BE2C (cell line): ENCODE measurements around the gene TMC4.

Experiments
- DNase-seq: peaks from one replicate; pipeline ENCODE4 v3.0.0-alpha.2; 2020
- H3K27me3 ChIP-seq: fragments of 250-450 bp; sonication (Bioruptor Pico); 2 replicates; pipeline ENCODE4 v1.5.1; 2020; ENCODE audit warnings: mild to moderate bottlenecking
- H3K36me3 ChIP-seq: fragments of 250-450 bp; sonication (Bioruptor Pico); 2 replicates; pipeline ENCODE4 v1.5.1; 2020; ENCODE audit warnings: mild to moderate bottlenecking
- H3K4me1 ChIP-seq: fragments of 250-450 bp; sonication (Bioruptor Pico); 2 replicates; pipeline ENCODE4 v1.5.1; 2020
- H3K4me3 ChIP-seq: 2 replicates; pipeline ENCODE4 v1.5.1; 2011; ENCODE audit warnings: low read depth, low read length
- H3K9me3 ChIP-seq: fragments of 250-450 bp; sonication (Bioruptor Pico); 2 replicates; pipeline ENCODE4 v1.5.1; 2020
- TF ChIP-seq, protein P1 (sequence below): IDR thresholded peaks from 2 replicates; pipeline ENCODE4 v1.5.1; 2012; ENCODE audit warnings: mild to moderate bottlenecking, low read depth, low read length

Gene TMC4

DNA sequence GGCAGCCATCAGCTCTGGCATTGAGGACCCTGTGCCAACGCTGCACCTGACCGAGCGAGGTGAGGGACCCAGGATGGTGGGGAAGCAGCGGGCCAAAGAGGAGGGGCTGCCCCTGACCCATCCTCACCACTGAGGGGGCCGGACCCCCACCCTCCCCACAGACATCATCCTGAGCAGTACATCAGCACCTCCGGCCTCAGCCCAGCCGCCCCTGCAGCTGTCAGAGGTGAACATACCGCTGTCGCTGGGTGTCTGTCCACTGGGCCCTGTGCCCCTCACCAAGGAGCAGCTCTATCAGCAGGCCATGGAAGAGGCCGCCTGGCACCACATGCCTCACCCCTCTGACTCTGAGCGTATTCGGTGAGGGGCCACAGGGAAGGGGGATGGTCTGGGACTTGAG, 20.7 kb downstream of the TMC4 start:
- Histone ChIP-seq H3K4me3 (no peak overlapping the region), H3K4me1 (no peaks in the 10 kb centered on the region), H3K9me3 (no peaks in the 10 kb centered on the region), H3K27me3 (no peaks in the 10 kb centered on the region), H3K36me3 (peaks cover 93% of the 10 kb centered on the region)
- TF ChIP-seq, protein P1, sequence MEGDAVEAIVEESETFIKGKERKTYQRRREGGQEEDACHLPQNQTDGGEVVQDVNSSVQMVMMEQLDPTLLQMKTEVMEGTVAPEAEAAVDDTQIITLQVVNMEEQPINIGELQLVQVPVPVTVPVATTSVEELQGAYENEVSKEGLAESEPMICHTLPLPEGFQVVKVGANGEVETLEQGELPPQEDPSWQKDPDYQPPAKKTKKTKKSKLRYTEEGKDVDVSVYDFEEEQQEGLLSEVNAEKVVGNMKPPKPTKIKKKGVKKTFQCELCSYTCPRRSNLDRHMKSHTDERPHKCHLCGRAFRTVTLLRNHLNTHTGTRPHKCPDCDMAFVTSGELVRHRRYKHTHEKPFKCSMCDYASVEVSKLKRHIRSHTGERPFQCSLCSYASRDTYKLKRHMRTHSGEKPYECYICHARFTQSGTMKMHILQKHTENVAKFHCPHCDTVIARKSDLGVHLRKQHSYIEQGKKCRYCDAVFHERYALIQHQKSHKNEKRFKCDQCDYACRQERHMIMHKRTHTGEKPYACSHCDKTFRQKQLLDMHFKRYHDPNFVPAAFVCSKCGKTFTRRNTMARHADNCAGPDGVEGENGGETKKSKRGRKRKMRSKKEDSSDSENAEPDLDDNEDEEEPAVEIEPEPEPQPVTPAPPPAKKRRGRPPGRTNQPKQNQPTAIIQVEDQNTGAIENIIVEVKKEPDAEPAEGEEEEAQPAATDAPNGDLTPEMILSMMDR = no peak
- no peak for DNase-seq

DNA sequence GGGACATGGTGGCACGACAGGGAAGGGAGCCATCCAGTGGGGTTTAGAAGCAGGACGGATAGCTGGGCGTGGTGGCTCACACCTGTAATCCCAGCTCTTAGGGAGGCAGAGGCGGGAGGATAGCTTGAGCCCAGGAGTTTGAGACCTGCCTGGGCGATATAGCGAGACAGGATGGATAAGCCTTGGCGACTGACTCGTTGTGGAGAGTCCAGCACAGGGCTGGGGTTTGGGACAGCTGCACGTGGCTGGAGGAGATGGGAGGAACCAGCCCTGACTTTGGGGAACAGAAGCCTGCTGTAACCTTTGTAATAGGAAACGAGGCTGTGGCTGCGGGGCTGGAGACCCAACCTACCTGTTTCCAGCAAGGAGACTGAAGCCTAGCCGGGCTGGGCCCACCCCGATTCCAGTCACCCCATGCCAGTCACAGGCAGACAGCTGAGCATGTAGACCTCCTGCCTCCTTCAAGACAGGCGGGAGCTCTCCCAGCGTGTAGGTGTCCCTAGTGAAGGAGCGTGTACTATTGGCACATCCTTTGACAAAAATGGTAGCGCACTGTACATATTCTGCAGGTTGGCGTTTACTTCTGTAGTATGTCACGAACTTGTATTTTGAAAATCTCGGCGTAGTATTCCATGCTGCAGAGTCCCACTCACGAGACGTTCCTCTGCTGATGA, 21.5 kb downstream of the TMC4 start:
- H3K36me3 ChIP-seq = peaks cover 93% of the 10 kb centered on the region
- TF ChIP-seq, protein P1 = no peak
- H3K9me3 ChIP-seq = no peaks in the 10 kb centered on the region
- no peak for DNase-seq
- H3K27me3 ChIP-seq = no peaks in the 10 kb centered on the region
- no peaks in the 10 kb centered on the region for H3K4me1 ChIP-seq
- no peak overlapping the region for H3K4me3 ChIP-seq

DNA sequence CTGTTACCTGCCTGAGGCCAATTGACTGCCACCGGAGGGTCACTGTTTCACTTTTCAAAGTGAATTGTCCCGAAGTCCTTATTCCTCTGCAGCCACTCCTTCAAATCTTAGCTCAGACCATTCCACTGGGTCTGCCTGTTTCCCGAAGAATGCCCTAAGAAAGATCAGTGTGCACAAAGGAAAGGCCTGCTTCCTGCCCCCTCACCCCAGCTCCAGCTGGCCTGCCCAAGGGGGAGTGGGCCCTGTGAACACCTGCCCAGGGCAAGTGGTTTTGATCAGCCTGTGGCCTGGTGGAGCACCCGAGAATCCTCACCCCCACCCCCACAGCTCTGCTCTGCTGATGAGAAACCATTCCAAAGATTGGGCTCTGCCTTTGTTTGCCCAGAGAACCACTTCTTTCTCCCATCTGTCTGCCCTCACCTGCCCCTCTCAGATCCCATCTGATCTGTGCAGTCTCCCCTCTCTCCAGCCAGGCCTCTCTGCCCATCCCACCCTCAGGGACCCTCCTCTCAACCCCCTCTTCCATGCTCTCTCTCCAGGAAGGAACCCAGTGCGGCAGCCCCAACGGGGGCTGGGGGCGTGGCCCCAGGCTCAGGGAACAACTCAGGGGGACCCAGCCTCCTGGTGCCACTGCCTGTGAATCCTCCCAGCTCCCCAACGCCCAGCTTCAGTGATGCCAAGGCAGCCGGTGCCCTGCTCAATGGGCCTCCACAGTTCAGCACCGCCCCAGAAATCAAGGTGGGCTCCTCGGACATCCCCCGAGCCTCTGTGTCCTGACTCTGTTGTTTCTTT, 23.7 kb downstream of the TMC4 start:
- H3K4me1 ChIP-seq = no peaks in the 10 kb centered on the region
- no peaks in the 10 kb centered on the region for H3K9me3 ChIP-seq
- peaks cover 93% of the 10 kb centered on the region for H3K36me3 ChIP-seq
- DNase-seq = no peak
- H3K27me3 ChIP-seq = no peaks in the 10 kb centered on the region
- no peak overlapping the region for H3K4me3 ChIP-seq
- TF ChIP-seq, protein P1 = no peak

DNA sequence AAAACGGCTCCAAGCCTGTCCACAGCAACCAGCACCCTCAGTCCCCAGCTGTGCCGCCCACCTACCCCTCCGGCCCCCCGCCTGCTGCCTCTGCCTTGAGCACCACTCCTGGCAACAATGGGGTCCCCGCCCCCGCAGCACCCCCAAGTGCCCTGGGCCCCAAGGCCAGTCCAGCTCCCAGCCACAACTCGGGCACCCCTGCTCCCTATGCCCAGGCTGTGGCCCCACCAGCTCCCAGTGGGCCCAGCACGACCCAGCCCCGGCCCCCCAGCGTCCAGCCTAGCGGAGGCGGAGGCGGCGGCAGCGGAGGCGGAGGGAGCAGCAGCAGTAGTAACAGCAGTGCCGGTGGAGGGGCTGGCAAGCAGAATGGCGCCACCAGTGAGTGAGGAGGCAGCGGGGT, 24.8 kb downstream of the TMC4 start:
- H3K27me3 ChIP-seq = no peaks in the 10 kb centered on the region
- no peaks in the 10 kb centered on the region for H3K9me3 ChIP-seq
- peaks cover 95% of the 10 kb centered on the region for H3K36me3 ChIP-seq
- no peak overlapping the region for H3K4me3 ChIP-seq
- TF ChIP-seq, protein P1 = no peak
- H3K4me1 ChIP-seq = no peaks in the 10 kb centered on the region
- no peak for DNase-seq

DNA sequence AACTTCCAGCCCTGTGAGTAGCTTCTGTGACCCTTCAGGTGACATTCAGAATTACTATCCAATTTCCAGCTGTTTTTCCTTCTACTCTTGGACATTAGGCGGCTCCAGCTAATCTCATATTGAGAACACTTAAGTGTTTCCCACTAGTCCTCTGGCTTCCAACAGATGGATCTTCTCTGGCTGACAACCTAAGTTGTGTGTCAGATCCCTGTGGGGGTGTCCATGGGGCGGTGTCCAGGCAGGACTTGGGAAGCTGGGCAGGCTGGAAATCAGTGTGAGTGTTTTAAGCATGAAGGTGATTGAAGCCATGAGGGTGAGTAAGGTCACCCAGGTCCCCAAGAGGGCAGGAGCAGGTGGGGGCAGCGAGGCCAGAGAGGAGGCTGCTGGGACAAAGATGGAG, 25.3 kb downstream of the TMC4 start:
- no peak for DNase-seq
- H3K4me1 ChIP-seq = no peaks in the 10 kb centered on the region
- H3K4me3 ChIP-seq = no peak overlapping the region
- peaks cover 95% of the 10 kb centered on the region for H3K36me3 ChIP-seq
- H3K9me3 ChIP-seq = no peaks in the 10 kb centered on the region
- TF ChIP-seq, protein P1 = no peak
- H3K27me3 ChIP-seq = no peaks in the 10 kb centered on the region

DNA sequence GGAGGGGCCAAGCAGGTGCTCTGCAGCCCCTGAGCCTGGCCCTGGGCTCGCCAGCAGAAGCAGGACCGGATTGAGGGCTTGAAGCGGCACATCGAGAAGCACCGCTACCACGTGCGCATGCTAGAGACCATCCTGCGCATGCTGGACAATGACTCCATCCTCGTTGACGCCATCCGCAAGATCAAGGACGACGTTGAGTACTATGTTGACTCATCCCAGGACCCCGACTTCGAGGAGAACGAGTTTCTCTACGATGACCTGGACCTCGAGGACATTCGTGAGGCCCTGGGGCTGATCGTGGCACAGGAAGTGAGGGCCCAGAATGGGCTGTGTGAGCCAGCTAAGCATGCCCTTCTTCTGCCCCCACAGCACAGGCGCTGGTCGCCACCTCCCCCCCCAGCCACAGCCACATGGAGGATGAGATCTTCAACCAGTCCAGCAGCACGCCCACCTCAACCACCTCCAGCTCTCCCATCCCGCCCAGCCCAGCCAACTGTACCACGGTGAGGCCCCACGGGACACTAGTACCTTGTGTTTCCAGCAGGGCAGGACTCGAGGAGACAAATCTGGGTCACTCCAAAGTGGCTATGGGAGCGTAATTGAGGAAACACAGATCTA, 27.3 kb downstream of the TMC4 start:
- Histone ChIP-seq H3K4me3 (no peak overlapping the region), H3K36me3 (peaks cover 93% of the 10 kb centered on the region), H3K27me3 (no peaks in the 10 kb centered on the region), H3K4me1 (no peaks in the 10 kb centered on the region), H3K9me3 (no peaks in the 10 kb centered on the region)
- TF ChIP-seq, protein P1 = no peak
- DNase-seq = no peak
